ENCODE results near the gene CCL3.

- TF ChIP-seq CTCF (IDR thresholded peaks at IDR 0.05; ENCODE audit: low read depth, low read length, poor library complexity, severe bottlenecking) (no peak), EZH2phosphoT487 (IDR thresholded peaks at IDR 0.05; ENCODE audit: borderline replicate concordance, low read length) (no peak)
These were observed 42.0 kb upstream of the CCL3 start for GRCh38 chr17:36131931-36132330.

Data from DOHH2 (cell line).